GM06990 (cell line): ENCODE measurements around the gene LMOD1.

Experiments
- DNase-seq: peaks from one replicate; pipeline ENCODE4 v3.0.0-alpha.2; 2011; ENCODE audit not compliant: insufficient read length; ENCODE audit errors: extremely low read depth
- H3K27me3 ChIP-seq: replicated peaks from 2 replicates; pipeline ENCODE4 v1.6.0; 2011; ENCODE audit warnings: low read length; ENCODE audit not compliant: control insufficient read depth, insufficient read depth
- H3K36me3 ChIP-seq: 2 replicates; pipeline ENCODE4 v1.5.1; 2011; ENCODE audit warnings: low read length; ENCODE audit not compliant: control insufficient read depth, insufficient read depth
- H3K4me3 ChIP-seq: replicated peaks from 2 replicates; pipeline ENCODE4 v1.5.1; 2011; ENCODE audit warnings: low read depth, mild to moderate bottlenecking, control low read depth, low read length
- CTCF ChIP-seq: IDR thresholded peaks from 2 replicates; pipeline ENCODE4 v1.5.1; 2011; ENCODE audit warnings: low read length, control low read depth, mild to moderate bottlenecking, inconsistent platforms; ENCODE audit not compliant: insufficient read depth, poor library complexity, severe bottlenecking

Gene LMOD1

GRCh38 chr1:201912832-201913231, 33.5 kb downstream of the LMOD1 start:
- H3K36me3 ChIP-seq: no peaks in the 10 kb centered on the region
- H3K27me3 ChIP-seq: peaks cover 2% of the 10 kb centered on the region
- H3K4me3 ChIP-seq: no peak overlapping the region
- no peak for DNase-seq
- no peak for TF ChIP-seq CTCF

- no peaks in the 10 kb centered on the region for H3K36me3 ChIP-seq
- TF ChIP-seq CTCF: no peak
- no peak for DNase-seq
- H3K4me3 ChIP-seq: no peak overlapping the region
- peaks cover 2% of the 10 kb centered on the region for H3K27me3 ChIP-seq
Observed at GRCh38 chr1:201911826-201912571, 34.3 kb downstream of the LMOD1 start.

GRCh38 chr1:201907621-201908020, 38.7 kb downstream of the LMOD1 start:
- Histone ChIP-seq H3K4me3 (no peak overlapping the region), H3K27me3 (no peaks in the 10 kb centered on the region; the same call in 1 of the 2 replicates), H3K36me3 (no peaks in the 10 kb centered on the region)
- TF ChIP-seq CTCF: no peak
- no peak for DNase-seq

- TF ChIP-seq CTCF: no peak
- Histone ChIP-seq H3K27me3 (no peaks in the 10 kb centered on the region), H3K36me3 (no peaks in the 10 kb centered on the region), H3K4me3 (no peak overlapping the region)
- no peak for DNase-seq
Observed at GRCh38 chr1:201906336-201906735, 40.0 kb downstream of the LMOD1 start.

GRCh38 chr1:201905234-201905890, 41.0 kb downstream of the LMOD1 start:
- DNase-seq: no peak
- H3K36me3 ChIP-seq: no peaks in the 10 kb centered on the region
- TF ChIP-seq CTCF: no peak
- H3K4me3 ChIP-seq: no peak overlapping the region
- no peaks in the 10 kb centered on the region for H3K27me3 ChIP-seq

GRCh38 chr1:201904579-201904978, 41.8 kb downstream of the LMOD1 start:
- Histone ChIP-seq H3K4me3 (no peak overlapping the region), H3K27me3 (no peaks in the 10 kb centered on the region), H3K36me3 (no peaks in the 10 kb centered on the region)
- DNase-seq: no peak
- no peak for TF ChIP-seq CTCF
